Measurements from ENCODE around the gene MTNR1A.
"Not testable (repeated sequence)": the region's sequence is repeated elsewhere in the genome, so short reads cannot be mapped to it uniquely, and the experiment has no call there.

Gene MTNR1A

GRCh38 chr4:186560647-186561046 lies 5.3 kb upstream of the MTNR1A start:
- no peak for DNase-seq

GRCh38 chr4:186557486-186557885 lies 2.1 kb upstream of the MTNR1A start:
- DNase-seq, result no peak

- DNase-seq, result no peak
Observed at GRCh38 chr4:186557061-186557460, 1.7 kb upstream of the MTNR1A start.

GRCh38 chr4:186554539-186554913 lies 841 bp downstream of the MTNR1A start:
- no peak for DNase-seq

- no peak for DNase-seq
Observed at GRCh38 chr4:186553717-186554116, 1.6 kb downstream of the MTNR1A start.

- DNase-seq, result no peak
Observed at GRCh38 chr4:186551849-186552248, 3.5 kb downstream of the MTNR1A start.

- no peak for DNase-seq
Observed at GRCh38 chr4:186545436-186545835, 9.9 kb downstream of the MTNR1A start.

- no peak for DNase-seq
Observed at GRCh38 chr4:186543206-186543605, 12.2 kb downstream of the MTNR1A start.

- no peak for DNase-seq
Observed at GRCh38 chr4:186541801-186542200, 13.6 kb downstream of the MTNR1A start.

- DNase-seq, result no peak
Observed at GRCh38 chr4:186537843-186538521, 17.4 kb downstream of the MTNR1A start.

- no peak for DNase-seq
Observed at GRCh38 chr4:186536285-186536684, 19.1 kb downstream of the MTNR1A start.

- no peak for DNase-seq
Observed at GRCh38 chr4:186534056-186534455, 21.3 kb downstream of the MTNR1A start.

- DNase-seq, result not testable (repeated sequence)
Observed at GRCh38 chr4:186523927-186524326, 31.4 kb downstream of the MTNR1A start.

GRCh38 chr4:186516287-186516686 lies 39.1 kb downstream of the MTNR1A start:
- no peak for DNase-seq

GRCh38 chr4:186514271-186514950 lies 41.0 kb downstream of the MTNR1A start:
- DNase-seq, result no peak

GRCh38 chr4:186504771-186505170 lies 50.6 kb downstream of the MTNR1A start:
- DNase-seq, result not testable (repeated sequence)

GRCh38 chr4:186502231-186502630 lies 53.1 kb downstream of the MTNR1A start:
- DNase-seq, result no peak

- no peak for DNase-seq
Observed at GRCh38 chr4:186501554-186501953, 53.8 kb downstream of the MTNR1A start.

GRCh38 chr4:186500721-186501304 lies 54.6 kb downstream of the MTNR1A start:
- no peak for DNase-seq

- no peak for DNase-seq
Observed at GRCh38 chr4:186499467-186499866, 55.9 kb downstream of the MTNR1A start.

GRCh38 chr4:186497043-186497442 lies 58.3 kb downstream of the MTNR1A start:
- DNase-seq, result no peak

- DNase-seq, result no peak
Observed at GRCh38 chr4:186494496-186494895, 60.9 kb downstream of the MTNR1A start.

- no peak for DNase-seq
Observed at GRCh38 chr4:186487726-186488125, 67.6 kb downstream of the MTNR1A start.

GRCh38 chr4:186486172-186486571 lies 69.2 kb downstream of the MTNR1A start:
- no peak for DNase-seq

All from NCI-H2107 (cell line).